Sigmoid colon (tissue), 4 donors: Measurements from ENCODE around the gene NR2F1-AS1.

Experiments used
- EP300 ChIP-seq, 4 donors: sonication (generic); formaldehyde crosslinking; IDR thresholded peaks; one replicate each; pipeline ENCODE4 v1.6.1; 2017; ENCODE audit warnings: antibody characterized with exemption in 4 of 4
- POLR2A ChIP-seq, 2 donors: fragments of 450-650 bp; IDR thresholded peaks; one replicate each; pipeline ENCODE4 v1.6.1; 2016; ENCODE audit warnings: antibody characterized with exemption in 2 of 2, mild to moderate bottlenecking in 2 of 2, moderate library complexity in 2 of 2
- POLR2AphosphoS5 ChIP-seq, 4 donors: sonication (generic); formaldehyde crosslinking; IDR thresholded peaks; one replicate each; pipeline ENCODE4 v1.6.1; 2017; ENCODE audit warnings: antibody characterized with exemption in 4 of 4
- TF ChIP-seq, protein P1 (sequence below), 4 experiments: fragments of 450-650 bp in 3 of 4; fragments of 200-600 bp in 1 of 4; IDR thresholded peaks; one replicate each; pipeline ENCODE4 v1.5.1; 2016 to 2019; ENCODE audit warnings: antibody characterized with exemption in 4 of 4, mild to moderate bottlenecking in 3 of 4, moderate library complexity in 2 of 4

DNA sequence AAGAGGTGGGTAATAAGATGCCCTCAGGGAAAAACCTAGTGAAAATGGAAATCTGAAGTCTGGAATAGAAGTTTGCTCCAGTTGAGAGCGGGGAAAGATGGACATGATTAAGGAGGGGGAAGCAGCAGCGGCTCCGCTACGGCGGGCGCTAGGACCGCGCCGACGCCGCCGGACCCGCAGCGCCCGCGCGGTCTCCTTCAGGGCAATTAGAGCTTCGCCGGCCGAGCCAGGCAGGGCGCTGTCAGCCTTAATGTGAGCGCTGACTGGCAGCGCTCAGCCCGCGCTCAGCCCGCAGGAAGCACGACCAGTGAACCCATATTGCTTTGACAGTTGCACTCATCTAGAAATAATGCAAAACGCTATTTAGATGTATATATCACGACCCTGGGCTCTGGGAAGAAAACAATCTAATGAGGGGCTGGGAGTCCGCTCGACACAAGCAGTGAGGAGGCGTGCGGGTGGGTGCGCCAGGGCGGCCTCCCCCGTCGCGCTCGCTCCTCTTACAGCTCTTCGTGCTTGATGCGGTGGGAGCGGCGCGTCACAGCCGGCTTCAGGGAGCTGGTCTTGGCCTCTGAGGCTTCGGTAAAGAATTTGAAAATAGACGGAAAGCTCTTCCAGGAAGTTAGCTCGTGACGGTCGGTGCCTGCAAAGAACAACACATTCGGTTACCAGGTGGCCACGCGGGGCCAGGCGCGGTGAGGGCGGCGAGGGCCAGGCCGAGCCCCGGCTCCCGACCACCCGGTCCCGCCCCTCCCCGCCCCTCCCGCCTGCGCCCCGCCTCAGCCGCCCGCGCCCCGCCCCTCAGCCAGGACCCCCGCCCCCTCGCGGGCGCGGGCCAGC is 39.7 kb upstream of the NR2F1-AS1 start:
- TF ChIP-seq, protein P1, sequence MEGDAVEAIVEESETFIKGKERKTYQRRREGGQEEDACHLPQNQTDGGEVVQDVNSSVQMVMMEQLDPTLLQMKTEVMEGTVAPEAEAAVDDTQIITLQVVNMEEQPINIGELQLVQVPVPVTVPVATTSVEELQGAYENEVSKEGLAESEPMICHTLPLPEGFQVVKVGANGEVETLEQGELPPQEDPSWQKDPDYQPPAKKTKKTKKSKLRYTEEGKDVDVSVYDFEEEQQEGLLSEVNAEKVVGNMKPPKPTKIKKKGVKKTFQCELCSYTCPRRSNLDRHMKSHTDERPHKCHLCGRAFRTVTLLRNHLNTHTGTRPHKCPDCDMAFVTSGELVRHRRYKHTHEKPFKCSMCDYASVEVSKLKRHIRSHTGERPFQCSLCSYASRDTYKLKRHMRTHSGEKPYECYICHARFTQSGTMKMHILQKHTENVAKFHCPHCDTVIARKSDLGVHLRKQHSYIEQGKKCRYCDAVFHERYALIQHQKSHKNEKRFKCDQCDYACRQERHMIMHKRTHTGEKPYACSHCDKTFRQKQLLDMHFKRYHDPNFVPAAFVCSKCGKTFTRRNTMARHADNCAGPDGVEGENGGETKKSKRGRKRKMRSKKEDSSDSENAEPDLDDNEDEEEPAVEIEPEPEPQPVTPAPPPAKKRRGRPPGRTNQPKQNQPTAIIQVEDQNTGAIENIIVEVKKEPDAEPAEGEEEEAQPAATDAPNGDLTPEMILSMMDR (IDR thresholded peaks at IDR 0.05): no peak
- no peak for TF ChIP-seq POLR2A (IDR thresholded peaks at IDR 0.05)
- no peak for TF ChIP-seq EP300 (IDR thresholded peaks at IDR 0.05)
- TF ChIP-seq POLR2AphosphoS5 (IDR thresholded peaks at IDR 0.05): peak in 1 of 4 donors; percentile 29
